HEK293 (cell line): ENCODE data around the gene NID1.

ENCODE experiments used
- GLIS2 ChIP-seq: fragments of 450-650 bp; formaldehyde crosslinking; IDR thresholded peaks from 2 replicates; pipeline ENCODE4 v1.5.1; 2016; ENCODE audit warnings: missing biosample characterization, missing genetic modification characterization
- SP2 ChIP-seq: fragments of 450-650 bp; formaldehyde crosslinking; IDR thresholded peaks from 2 replicates; pipeline ENCODE4 v1.5.1; 2016; ENCODE audit warnings: missing biosample characterization, missing genetic modification characterization
- ZBTB20 ChIP-seq: fragments of 450-650 bp; formaldehyde crosslinking; IDR thresholded peaks from 2 replicates; pipeline ENCODE4 v1.5.1; 2016; ENCODE audit warnings: missing biosample characterization, missing genetic modification characterization
- ZBTB26 ChIP-seq: fragments of 450-650 bp; formaldehyde crosslinking; optimal IDR thresholded peaks from 2 replicates; pipeline ENCODE3; 2016; ENCODE audit warnings: missing biosample characterization, mild to moderate bottlenecking, missing genetic modification characterization
- ZNF707 ChIP-seq: fragments of 450-650 bp; formaldehyde crosslinking; IDR thresholded peaks from 2 replicates; pipeline ENCODE4 v1.5.1; 2016; ENCODE audit warnings: missing biosample characterization, missing genetic modification characterization
- ZNF837 ChIP-seq: fragments of 450-650 bp; formaldehyde crosslinking; IDR thresholded peaks from 2 replicates; pipeline ENCODE4 v1.5.1; 2016; ENCODE audit warnings: missing biosample characterization, missing genetic modification characterization
- ZSCAN18 ChIP-seq: fragments of 450-650 bp; formaldehyde crosslinking; IDR thresholded peaks from 2 replicates; pipeline ENCODE4 v1.5.1; 2016; ENCODE audit warnings: missing biosample characterization, missing genetic modification characterization
- TF ChIP-seq, protein P1 (sequence below): fragments of 450-650 bp; formaldehyde crosslinking; IDR thresholded peaks from 2 replicates; pipeline ENCODE4 v1.5.1; 2016; ENCODE audit warnings: missing biosample characterization, missing genetic modification characterization
- TF ChIP-seq, protein P2 (sequence below): fragments of 450-650 bp; formaldehyde crosslinking; IDR thresholded peaks from 2 replicates; pipeline ENCODE4 v1.5.1; 2016; ENCODE audit warnings: missing biosample characterization, missing genetic modification characterization
- TF ChIP-seq, protein P3 (sequence below): fragments of 450-650 bp; formaldehyde crosslinking; IDR thresholded peaks from 2 replicates; pipeline ENCODE4 v1.5.1; 2016; ENCODE audit warnings: missing biosample characterization, missing genetic modification characterization
- TF ChIP-seq, protein P4 (sequence below): fragments of 450-650 bp; formaldehyde crosslinking; IDR thresholded peaks from 2 replicates; pipeline ENCODE4 v1.5.1; 2016; ENCODE audit warnings: missing biosample characterization, missing genetic modification characterization

- no peak for TF ChIP-seq ZBTB26 (tag by site-specific recombination)
- TF ChIP-seq, protein P1, sequence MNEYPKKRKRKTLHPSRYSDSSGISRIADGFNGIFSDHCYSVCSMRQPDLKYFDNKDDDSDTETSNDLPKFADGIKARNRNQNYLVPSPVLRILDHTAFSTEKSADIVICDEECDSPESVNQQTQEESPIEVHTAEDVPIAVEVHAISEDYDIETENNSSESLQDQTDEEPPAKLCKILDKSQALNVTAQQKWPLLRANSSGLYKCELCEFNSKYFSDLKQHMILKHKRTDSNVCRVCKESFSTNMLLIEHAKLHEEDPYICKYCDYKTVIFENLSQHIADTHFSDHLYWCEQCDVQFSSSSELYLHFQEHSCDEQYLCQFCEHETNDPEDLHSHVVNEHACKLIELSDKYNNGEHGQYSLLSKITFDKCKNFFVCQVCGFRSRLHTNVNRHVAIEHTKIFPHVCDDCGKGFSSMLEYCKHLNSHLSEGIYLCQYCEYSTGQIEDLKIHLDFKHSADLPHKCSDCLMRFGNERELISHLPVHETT (tag by site-specific recombination), result no peak
- TF ChIP-seq ZNF837 (tag by site-specific recombination), result no peak
- TF ChIP-seq GLIS2, result no peak
- TF ChIP-seq, protein P2, sequence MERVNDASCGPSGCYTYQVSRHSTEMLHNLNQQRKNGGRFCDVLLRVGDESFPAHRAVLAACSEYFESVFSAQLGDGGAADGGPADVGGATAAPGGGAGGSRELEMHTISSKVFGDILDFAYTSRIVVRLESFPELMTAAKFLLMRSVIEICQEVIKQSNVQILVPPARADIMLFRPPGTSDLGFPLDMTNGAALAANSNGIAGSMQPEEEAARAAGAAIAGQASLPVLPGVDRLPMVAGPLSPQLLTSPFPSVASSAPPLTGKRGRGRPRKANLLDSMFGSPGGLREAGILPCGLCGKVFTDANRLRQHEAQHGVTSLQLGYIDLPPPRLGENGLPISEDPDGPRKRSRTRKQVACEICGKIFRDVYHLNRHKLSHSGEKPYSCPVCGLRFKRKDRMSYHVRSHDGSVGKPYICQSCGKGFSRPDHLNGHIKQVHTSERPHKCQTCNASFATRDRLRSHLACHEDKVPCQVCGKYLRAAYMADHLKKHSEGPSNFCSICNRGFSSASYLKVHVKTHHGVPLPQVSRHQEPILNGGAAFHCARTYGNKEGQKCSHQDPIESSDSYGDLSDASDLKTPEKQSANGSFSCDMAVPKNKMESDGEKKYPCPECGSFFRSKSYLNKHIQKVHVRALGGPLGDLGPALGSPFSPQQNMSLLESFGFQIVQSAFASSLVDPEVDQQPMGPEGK, result no peak
- TF ChIP-seq, protein P3, sequence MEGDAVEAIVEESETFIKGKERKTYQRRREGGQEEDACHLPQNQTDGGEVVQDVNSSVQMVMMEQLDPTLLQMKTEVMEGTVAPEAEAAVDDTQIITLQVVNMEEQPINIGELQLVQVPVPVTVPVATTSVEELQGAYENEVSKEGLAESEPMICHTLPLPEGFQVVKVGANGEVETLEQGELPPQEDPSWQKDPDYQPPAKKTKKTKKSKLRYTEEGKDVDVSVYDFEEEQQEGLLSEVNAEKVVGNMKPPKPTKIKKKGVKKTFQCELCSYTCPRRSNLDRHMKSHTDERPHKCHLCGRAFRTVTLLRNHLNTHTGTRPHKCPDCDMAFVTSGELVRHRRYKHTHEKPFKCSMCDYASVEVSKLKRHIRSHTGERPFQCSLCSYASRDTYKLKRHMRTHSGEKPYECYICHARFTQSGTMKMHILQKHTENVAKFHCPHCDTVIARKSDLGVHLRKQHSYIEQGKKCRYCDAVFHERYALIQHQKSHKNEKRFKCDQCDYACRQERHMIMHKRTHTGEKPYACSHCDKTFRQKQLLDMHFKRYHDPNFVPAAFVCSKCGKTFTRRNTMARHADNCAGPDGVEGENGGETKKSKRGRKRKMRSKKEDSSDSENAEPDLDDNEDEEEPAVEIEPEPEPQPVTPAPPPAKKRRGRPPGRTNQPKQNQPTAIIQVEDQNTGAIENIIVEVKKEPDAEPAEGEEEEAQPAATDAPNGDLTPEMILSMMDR, result no peak
- TF ChIP-seq ZNF707 (tag by site-specific recombination), result no peak
- TF ChIP-seq ZSCAN18 (tag by site-specific recombination), result no peak
- no peak for TF ChIP-seq SP2 (tag by site-specific recombination)
- TF ChIP-seq, protein P4, sequence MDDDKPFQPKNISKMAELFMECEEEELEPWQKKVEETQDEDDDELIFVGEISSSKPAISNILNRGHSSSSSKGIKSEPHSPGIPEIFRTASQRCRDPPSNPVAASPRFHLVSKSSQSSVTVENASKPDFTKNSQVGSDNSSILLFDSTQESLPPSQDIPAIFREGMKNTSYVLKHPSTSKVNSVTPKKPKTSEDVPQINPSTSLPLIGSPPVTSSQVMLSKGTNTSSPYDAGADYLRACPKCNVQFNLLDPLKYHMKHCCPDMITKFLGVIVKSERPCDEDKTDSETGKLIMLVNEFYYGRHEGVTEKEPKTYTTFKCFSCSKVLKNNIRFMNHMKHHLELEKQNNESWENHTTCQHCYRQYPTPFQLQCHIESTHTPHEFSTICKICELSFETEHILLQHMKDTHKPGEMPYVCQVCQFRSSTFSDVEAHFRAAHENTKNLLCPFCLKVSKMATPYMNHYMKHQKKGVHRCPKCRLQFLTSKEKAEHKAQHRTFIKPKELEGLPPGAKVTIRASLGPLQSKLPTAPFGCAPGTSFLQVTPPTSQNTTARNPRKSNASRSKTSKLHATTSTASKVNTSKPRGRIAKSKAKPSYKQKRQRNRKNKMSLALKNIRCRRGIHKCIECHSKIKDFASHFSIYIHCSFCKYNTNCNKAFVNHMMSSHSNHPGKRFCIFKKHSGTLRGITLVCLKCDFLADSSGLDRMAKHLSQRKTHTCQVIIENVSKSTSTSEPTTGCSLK (tag by site-specific recombination), result no peak
- TF ChIP-seq ZBTB20, result no peak
Observed at GRCh38 chr1:236029428-236029940, 35.4 kb downstream of the NID1 start.
